Breast epithelium (tissue), 4 donors: Measurements from ENCODE around the gene SLC35B3. TPM values are rescaled to one million over a fixed set of nuclear protein-coding genes. Genes with fewer than 3 reads are reported as not detected.

ENCODE experiments used
- DNase-seq, 2 donors: peaks; one replicate each; pipeline ENCODE4 v3.0.0-alpha.2; 2019; ENCODE audit warnings: low spot score in 2 of 2
- H3K27ac ChIP-seq, 2 donors: fragments of 200-600 bp; sonication (generic) in 1 of 2; one replicate each; pipeline ENCODE4 v1.5.1; 2016 to 2019; ENCODE audit warnings: mild to moderate bottlenecking in 1 of 2
- H3K27me3 ChIP-seq, 2 donors: fragments of 200-600 bp; sonication (generic) in 1 of 2; one replicate each; pipeline versions ENCODE4 v1.5.1 to v1.6.0; 2017 to 2019; ENCODE audit warnings: control low read depth in 1 of 2, mild to moderate bottlenecking in 1 of 2
- H3K36me3 ChIP-seq: fragments of 200-600 bp; one replicate; pipeline ENCODE4 v1.5.1; 2019
- H3K4me1 ChIP-seq, 2 donors: fragments of 200-600 bp; sonication (generic); one replicate each; pipeline ENCODE4 v1.5.1; 2016 to 2019; ENCODE audit warnings: control low read depth in 1 of 2
- H3K4me3 ChIP-seq, 3 donors: fragments of 200-600 bp; sonication (generic); 1 replicate in 2 of 3; 2 replicates in 1 of 3; pipeline ENCODE4 v1.5.1; 2016 to 2019; ENCODE audit warnings: mild to moderate bottlenecking in 3 of 3, moderate library complexity in 2 of 3
- H3K9me3 ChIP-seq, 2 donors: fragments of 200-600 bp; sonication (generic) in 1 of 2; one replicate each; pipeline ENCODE4 v1.5.1; 2016 to 2019; ENCODE audit warnings: control low read depth in 1 of 2
- POLR2A ChIP-seq: fragments of 450-650 bp; IDR thresholded peaks from one replicate; pipeline ENCODE4 v1.6.1; 2016; ENCODE audit warnings: antibody characterized with exemption, mild to moderate bottlenecking, moderate library complexity
- POLR2AphosphoS5 ChIP-seq, 3 donors: sonication (generic); formaldehyde crosslinking; IDR thresholded peaks; one replicate each; pipeline ENCODE4 v1.6.1; 2017; ENCODE audit warnings: antibody characterized with exemption in 3 of 3
- intact Hi-C: fragments of 100-400 bp; cut with DNase I; formaldehyde crosslinking; loops from one replicate; pipeline ENCODE4 v1.15.1; 2023; ENCODE audit warnings: low total_unique reads
- total RNA-seq, 3 donors: library from RNA; depleted of rRNA; stranded (reverse); fragments of >200 nt; gene quantifications; one replicate each; pipeline ENCODE4 v1.1.0, GENCODE V29; 2016
- TF ChIP-seq, protein P1 (sequence below), 3 donors: fragments of 450-650 bp; IDR thresholded peaks; one replicate each; pipeline ENCODE4 v1.5.1; 2016 to 2017; ENCODE audit warnings: antibody characterized with exemption in 3 of 3, mild to moderate bottlenecking in 3 of 3, moderate library complexity in 3 of 3

The SLC35B3 gene
- total RNA-seq, 3 donors from 2014 or later = 16.0 to 19.3 (median 16.1) TPM

- intact Hi-C loops = no loop called here
- TF ChIP-seq POLR2AphosphoS5 (IDR thresholded peaks at IDR 0.05) = no peak
- no peak for TF ChIP-seq POLR2A
- TF ChIP-seq, protein P1, sequence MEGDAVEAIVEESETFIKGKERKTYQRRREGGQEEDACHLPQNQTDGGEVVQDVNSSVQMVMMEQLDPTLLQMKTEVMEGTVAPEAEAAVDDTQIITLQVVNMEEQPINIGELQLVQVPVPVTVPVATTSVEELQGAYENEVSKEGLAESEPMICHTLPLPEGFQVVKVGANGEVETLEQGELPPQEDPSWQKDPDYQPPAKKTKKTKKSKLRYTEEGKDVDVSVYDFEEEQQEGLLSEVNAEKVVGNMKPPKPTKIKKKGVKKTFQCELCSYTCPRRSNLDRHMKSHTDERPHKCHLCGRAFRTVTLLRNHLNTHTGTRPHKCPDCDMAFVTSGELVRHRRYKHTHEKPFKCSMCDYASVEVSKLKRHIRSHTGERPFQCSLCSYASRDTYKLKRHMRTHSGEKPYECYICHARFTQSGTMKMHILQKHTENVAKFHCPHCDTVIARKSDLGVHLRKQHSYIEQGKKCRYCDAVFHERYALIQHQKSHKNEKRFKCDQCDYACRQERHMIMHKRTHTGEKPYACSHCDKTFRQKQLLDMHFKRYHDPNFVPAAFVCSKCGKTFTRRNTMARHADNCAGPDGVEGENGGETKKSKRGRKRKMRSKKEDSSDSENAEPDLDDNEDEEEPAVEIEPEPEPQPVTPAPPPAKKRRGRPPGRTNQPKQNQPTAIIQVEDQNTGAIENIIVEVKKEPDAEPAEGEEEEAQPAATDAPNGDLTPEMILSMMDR (IDR thresholded peaks at IDR 0.05) = no peak
Measured at GRCh38 chr6:8375916-8376315, 59.4 kb downstream of the SLC35B3 start.

More at GRCh38 chr6:8375916-8376315, 59.4 kb downstream of the SLC35B3 start:
- H3K4me1 ChIP-seq = no peaks in the 10 kb centered on the region
- no peaks in the 10 kb centered on the region for H3K9me3 ChIP-seq
- H3K27me3 ChIP-seq = no peaks in the 10 kb centered on the region
- no peak for DNase-seq
- no peak overlapping the region for H3K27ac ChIP-seq
- H3K36me3 ChIP-seq = no peaks in the 10 kb centered on the region
- H3K4me3 ChIP-seq = no peak overlapping the region
